Glomerular visceral epithelial cell (primary cell): Measurements from ENCODE around the gene CFAP46.

ENCODE experiments used
- DNase-seq: peaks from one replicate; pipeline ENCODE4 v3.0.0-alpha.2; 2016; ENCODE audit errors: extremely low spot score

Gene CFAP46

DNA sequence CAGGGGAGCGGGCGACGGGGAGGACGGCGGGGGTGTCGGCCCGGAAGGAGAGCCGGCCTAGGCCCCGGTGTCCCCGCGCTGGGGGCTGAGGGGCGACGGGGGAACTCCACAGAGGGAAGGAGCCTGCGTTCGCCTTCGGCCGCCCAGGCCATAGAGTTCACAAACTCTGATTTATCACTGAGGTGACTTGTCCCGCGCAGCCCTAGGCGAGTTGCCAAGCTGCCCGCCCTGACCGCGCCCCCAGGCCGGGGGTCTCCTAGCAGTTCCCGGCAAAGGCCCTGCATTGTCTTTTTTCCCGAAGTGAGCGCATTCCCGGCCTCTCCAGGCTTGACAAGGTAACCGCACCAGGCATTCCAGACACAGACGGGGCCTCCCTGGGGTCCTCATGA is 153.5 kb downstream of the CFAP46 start:
- DNase-seq = peak; percentile 7

DNA sequence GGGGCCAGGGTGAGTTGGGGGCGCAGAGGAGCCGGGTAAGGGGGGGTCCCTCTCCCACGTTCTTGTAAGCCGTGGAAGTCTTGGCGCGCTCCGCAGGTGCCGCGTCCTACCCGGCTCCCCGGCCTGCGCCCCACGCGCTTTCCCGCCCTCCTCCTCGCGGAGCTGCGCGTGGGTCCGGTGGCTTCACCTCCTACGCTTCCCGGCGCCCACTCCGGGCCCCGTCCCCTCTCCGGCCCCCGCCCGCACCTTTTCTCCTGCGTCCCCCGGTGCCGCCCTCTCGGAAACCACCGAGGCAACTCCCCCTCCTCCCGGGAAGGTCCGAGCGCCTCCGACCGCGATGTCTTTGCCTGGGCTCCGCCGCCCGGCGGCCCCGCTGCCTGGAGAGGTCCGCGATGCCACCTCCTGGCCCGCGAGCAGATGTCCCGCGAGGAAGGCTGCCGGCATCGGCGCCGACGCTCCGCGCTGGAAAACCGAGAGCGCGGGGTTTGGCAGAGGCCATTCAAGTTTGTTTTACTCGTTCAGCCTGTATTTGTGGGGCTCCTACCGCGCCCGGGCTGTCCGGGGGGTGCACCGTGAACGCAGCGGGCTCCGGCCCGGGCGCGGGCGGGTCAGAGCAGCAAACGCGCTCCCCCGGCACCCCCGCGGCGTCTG is 154.1 kb downstream of the CFAP46 start:
- peak; percentile 20 for DNase-seq

DNA sequence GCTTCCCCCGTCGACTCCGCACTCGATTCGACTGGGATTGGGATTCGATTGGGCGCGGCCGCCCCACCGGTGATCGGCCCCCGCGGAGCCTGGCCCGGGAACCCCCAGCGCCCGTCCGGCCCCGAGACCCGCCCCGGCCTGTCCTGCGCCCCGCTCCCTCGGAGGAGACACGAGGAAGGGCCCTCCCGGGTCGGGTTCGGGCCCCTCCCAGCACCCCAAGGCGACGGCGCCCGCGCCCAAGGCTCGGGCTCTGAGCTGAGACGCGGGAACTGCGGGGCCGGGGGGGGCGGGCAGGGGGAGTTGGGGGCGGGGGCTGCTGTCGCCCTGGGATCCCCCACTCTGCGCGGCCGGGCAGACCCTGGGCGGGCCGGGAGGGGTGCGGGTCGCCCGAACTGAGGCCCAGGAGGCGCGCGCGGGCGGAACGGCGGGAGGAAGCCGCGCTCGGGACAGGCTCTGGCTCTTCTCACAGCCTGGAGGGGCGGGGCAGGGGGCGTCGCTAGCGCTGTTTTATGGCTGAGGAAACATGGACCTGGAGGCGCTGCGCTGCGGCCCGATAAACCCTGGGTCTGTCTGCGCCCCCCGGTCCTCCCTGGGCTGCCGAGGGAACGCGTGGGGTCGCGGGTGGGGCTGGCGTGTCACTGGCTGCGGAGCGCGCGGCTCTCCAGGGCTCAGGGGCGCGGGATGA is 154.7 kb downstream of the CFAP46 start:
- DNase-seq = no peak

DNA sequence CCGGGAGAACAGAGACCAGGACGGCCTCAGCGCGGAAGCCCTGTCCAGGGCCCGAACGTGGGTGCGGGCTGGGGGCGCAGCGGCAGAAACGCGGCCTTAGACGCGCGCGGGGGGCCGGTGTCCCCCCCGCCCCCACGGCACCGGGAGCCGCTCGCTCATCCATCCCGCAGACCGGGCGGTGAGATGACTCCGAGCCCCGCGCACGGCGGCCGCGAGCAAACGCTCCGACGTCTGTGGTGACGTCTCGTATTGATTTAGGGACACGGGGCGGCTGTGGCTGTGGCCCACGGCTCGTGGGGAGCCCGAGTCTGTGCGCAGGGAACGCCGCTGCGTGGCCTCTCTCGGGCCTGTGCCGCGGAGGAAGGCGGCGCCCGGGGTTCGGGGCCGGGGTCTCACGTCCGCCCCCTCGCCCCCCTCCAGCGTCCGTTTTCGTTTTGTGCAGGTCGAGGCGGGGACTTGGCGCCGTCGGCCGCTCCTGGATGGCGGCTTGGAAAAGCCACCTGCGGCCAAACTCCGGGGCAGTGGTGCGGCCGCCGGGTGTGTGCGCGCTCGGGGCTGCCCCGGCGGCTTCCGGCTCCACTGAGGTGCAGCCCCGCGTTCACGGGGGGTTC is 155.4 kb downstream of the CFAP46 start:
- no peak for DNase-seq

DNA sequence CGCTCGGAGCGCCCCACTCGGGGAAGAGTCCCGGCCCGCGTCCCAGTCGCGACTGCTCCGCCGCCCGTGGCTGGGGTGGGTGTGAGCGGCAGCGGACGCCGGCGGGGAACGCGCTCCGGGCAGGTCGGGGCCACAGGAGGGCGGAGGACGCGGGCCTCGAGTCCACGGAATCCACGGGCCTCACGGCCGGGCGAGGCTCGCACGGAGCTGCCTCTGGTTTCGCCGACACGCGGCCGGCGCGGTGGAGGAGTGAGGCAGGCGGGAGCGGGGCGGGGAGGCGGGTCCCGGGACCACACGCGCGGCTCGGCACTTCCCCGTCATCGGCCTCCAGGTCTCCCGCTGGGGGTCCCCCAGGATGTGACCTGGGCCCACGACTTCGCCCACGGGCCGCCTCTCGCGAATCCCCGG is 155.9 kb downstream of the CFAP46 start:
- no peak for DNase-seq

DNA sequence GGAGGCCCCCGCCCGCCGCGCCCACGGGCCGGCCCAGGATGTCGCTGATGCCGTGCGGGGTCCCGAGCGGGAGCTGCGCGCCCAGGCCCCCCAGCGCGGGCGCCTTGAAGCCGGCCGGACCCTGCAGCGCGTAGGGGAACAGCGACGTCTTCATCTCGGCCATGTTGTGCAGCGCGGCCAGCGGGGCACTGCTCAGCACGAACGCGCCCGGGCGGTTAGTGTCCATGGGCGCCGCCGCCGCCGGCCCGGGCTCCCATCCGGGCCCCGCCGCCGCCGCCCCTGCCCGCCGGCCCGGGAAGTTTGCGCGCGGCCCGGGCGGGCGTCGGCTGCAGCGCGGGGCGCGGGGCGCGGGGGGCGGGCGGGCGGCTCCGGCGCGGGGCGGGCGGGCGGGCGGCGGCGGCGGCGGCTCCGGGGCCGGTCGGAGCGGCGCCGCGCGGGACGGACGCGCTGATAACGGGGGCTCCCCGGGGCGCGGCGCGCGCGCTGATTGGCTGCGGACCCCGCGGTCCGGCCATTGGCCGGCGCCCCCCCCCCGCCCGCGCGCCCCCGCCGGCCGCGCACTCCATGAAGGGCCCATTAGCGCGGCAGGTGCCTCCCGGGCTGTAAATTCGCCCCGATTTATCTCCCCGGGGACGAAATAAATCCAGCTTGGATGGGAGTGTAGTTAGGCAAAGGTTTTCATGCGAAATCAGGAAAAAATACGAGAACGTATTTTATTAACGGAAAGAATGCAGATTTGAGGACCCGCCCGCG is 156.5 kb downstream of the CFAP46 start, which contains the start of gene NKX6-2:
Gene NKX6-2, minus strand, starts transcription at position 425 of the 753 bp plus-strand sequence. Its CDS starts 199 bp downstream, at position 226.
- no peak for DNase-seq

DNA sequence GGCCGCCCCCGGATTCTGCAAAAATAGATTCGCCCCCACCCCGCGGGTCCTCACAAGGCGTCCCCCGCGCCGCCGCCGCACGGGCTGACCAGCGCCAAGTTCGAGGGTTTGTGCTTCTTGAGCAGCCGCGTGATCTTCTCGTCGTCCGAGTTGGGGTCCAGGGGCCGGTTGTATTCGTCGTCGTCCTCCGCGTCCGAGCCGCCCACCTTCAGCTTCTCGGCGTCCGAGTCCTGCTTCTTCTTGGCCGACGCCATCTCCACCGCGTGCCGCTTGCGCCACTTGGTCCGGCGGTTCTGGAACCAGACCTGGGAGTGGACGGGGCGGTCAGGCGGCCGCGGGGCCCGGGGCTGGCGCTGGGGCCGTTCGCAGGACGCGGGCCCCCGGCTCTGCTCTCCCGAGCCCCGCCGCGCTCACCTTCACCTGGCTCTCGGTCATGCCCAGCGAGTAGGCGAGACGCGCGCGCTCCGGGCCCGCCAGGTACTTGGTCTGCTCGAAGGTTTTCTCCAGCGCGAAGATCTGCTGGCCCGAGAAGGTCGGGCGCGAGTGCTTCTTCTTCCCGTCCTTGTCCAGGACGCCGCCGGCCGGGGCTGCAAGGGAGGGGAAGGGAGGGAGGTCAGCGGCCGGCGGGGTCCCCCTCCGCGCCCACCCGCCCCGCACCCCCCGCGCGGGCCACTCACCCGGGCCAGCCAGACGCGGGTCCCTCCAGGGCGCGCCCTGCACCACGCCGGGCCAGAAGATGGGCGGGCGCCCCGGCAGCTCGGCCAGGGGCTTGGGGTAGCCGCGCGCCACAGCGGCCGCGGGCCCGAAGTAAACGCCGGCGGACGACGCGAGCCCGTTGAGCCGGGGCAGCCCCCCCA is 157.3 kb downstream of the CFAP46 start:
- DNase-seq = no peak

DNA sequence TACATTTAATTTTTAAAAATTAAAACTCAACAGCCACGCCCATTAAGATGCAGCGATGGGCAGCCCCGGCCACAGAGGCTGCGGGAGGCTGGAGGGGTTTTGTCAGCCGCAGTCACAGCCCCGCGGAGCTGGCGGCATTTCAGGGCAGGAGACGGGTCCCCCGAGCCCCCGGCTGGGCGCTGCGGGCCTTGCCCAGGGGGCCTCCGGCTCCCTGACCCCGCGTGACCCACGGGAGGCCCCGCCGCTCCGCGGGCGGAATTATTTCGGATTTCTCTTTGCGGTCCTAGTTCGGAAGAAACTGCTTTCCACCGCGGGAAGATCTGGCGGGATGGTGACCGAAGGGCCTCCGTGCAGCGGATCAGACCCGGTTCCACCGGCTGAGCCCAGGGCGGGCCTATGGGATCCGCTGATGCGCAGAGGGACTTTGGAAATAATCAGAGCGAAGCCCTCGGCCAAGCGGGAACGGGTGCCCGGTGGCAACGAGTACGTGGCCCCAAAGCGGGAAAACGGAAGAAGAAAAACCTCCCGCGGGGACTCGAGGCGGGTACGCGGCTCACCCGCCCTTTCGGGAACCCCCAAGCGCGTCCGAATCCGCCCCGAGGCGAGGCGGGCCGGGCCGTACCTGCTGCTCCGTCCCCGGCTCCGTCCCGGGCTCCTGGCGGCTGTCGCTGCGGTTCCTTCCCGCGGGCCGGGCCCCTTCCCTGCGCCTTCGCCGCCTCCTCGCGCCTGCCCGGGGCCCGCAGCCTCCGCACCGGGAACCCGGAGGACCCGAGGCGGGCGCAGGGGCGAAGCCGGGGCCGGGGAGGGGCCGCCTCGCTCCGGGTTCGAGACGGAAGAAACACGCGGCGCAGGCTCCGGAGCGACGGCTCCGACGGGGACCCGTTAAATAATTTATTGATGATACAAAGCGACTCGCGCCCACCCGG is 158.2 kb downstream of the CFAP46 start:
- no peak for DNase-seq

DNA sequence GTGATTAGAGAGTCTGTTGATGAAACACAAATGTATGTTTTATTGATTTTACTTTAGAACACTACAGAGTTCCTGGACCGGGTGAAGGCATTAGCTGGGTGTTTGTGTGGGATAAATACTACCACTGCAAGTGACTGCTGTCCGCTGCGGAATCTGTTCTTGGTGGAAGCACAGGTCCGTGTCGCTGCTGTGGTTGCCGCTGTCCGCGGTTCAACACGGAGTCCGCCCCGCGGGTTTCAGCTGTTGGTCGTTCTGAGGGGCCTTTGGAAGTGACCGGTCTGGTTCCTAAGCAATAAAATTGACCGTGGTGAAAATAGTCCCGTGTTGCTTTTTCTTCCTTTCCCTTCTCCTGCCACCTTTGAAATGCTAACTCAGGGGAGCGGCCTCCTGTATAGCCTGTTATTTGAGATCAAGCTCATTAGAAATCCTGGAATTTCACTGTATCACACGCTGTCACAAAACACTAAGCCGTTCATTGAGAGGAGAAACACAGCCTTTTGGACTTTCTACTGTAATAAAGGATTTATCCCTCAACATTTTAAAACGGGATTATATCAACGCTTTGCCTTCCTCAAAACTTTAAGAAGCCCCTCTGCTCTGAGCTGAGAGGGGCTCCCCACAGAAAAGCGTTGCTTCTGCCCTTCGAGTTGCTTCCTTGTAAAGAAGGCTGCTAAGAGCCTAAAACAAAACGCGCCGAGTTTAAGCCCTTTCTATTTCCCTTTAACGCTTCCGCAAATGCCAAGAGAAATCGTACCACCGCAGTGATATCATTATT is 159.0 kb downstream of the CFAP46 start:
- DNase-seq = no peak

DNA sequence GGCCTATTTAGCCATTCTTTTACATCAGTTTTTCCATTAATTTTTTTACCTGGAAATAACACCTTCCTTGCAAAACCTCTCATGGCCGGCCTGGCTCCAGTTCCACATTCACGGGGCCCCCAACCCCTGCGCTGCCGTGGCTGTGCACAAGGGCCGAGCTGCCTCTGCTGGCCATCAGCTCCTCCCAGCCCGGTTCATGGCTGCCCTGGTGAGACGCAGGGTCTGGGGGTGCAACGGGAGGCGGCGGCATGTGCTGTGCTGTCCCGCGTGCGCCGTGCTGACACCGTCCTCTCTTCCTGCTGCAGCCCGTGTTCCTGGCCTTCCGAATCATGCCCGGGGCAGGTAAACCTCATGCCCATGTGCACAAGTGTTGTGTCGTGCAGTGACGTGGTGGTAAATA is 160.8 kb downstream of the CFAP46 start:
- DNase-seq = no peak

DNA sequence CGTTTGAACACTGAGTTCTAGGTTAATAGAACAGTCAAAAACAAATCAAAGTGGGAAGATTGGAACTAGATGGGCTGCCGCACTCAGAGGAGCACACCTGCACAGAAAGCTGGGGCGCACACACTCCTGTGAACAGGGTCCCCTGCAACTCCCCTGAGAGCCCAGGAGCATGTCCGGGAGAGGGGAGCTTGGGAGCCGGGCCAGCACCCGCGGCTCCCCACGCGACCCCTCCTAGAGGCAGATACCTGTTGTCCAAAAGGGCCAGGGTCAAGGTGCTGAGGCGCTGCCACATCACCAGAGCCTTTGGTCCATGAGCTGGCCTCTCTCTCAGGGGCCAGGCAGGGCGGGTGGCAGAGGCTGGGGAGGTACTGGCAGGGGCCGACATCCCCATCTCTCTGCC is 162.0 kb downstream of the CFAP46 start:
- no peak for DNase-seq

DNA sequence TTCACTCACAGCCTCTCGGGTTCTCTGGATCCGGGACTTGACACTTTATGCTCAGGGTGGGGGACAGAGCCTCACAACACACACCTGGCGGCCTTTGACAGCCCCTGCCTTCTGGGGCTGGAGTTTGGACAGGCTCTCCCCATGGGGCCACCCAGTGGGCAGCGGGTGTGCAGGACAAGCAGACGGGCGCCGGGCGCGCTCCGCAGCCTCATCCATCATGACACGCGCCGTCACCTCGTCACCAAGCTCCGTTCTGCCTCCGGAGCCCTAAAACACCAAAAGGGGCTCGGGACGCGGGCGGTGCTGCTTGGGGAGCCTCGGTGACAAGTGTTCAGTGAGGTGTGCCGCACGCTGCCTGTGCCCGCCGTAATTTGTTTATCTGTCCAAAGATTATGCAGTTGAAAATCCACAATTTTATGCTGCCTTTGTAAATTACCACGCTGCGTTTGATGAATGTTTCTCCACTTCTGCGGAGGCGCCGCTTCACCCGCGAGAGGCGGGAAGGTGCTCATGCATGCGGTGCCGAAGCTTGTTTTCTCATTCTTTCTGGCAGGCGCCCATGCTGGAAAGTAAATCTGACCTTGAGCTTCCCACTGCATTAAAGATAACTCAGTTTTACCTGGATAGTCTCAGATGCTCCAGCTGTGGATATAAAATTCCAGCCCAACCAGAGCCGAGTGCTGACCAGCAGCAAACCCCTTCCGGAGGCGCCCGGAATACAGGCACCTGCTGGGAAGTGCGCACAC is 162.6 kb downstream of the CFAP46 start:
- no peak for DNase-seq

DNA sequence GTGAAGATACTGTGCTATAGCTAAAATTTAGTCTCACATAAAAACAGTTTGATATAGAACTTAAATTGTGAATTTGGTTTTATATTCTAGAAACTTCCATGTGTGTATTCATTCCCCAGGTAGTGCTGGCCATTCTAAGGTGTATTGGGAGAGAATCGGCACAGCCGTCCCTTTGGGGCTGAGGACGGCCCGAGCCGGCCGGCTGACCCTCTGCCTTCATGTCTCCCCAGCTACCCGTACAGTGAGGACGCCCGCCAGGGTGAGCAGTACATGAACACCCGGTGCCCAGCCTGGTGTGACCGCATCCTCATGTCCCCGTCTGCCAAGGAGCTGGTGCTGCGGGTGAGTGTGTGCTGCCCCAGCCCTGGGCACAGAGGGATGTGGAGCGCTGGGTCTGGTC is 164.9 kb downstream of the CFAP46 start:
- DNase-seq = no peak

DNA sequence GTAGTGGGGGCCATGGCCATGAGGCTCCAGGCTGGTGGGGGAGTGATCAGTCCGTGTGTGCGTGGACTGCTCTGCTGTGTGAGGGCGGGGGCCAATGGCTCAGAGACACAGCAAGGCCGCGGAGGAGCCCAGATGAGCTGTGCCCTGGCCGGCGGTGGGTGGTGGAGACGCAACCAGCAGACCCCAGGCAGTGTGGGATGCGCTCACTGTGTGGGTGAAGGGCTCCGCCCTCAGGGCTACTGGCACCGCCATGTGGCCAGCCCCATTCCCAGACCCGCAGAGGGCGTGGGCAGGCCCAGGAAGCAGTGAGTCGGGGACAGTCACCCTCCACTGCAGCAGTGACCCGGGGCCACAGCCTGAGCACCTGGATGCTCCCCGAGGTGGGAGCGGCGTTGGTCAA is 165.5 kb downstream of the CFAP46 start:
- DNase-seq = no peak

DNA sequence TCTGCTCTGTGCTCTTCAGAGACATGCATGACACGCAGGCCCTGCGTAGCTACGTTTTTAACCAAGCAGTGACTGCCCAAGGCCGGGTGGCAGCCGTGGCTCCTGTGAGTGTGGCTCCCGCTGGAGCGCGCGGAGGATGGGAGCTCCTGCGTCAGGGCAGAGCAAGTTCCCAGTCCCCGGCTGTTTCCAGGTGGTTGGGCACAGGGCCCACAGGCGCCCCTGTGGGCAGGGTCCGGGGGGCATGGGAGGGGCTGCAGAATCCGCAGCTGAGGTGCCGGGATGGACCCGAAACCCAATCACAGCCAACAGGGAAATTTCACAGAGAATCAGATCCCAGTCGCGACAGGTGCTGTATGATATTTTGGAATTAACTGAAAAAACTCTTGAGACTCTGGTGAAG is 166.2 kb downstream of the CFAP46 start:
- no peak for DNase-seq

DNA sequence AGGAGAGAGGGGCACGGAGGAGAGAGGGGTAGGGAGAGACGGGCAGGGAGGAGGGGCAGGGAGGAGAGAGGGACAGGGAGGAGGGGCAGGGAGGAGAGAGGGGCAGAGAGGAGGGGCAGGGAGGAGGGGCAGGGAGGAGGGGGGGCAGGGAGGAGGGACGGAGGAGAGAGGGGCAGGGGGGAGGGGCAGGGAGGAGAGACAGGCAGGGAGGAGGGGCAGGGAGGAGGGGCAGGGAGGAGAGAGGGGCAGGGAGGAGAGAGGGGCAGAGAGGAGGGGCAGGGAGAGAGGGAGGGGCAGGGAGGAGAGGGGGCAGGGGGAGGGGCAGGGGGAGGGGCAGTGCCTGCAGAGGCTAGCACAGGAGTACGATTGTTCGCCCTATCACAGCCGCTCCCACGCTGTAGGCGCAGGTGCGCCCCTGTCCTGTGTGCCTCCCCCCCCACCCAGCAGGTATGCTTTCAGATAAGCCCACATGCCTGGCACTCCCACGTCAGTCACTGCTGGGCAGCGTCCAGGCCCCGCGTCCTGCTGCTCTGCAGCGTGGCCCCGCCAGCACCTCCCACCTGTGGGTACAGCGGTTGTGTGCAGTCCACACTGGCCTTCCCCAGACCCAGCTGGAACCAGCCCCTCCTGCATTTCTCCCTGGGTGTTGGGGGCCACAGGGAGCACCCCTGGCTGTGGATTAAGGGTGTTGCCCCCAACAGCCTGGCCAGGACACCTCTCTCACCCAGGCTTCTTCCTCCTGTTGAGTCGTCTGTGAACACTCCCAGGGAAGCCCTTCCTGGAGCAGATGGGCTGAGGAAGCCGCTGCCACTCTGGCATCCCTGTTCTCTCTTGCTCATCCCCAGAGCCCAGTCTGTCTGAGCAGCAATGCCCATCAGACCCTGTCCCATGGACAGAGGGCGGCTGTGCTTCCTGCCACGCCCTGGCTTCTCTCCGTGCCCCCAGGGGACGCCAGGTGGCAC is 167.2 kb downstream of the CFAP46 start:
- DNase-seq = no peak

DNA sequence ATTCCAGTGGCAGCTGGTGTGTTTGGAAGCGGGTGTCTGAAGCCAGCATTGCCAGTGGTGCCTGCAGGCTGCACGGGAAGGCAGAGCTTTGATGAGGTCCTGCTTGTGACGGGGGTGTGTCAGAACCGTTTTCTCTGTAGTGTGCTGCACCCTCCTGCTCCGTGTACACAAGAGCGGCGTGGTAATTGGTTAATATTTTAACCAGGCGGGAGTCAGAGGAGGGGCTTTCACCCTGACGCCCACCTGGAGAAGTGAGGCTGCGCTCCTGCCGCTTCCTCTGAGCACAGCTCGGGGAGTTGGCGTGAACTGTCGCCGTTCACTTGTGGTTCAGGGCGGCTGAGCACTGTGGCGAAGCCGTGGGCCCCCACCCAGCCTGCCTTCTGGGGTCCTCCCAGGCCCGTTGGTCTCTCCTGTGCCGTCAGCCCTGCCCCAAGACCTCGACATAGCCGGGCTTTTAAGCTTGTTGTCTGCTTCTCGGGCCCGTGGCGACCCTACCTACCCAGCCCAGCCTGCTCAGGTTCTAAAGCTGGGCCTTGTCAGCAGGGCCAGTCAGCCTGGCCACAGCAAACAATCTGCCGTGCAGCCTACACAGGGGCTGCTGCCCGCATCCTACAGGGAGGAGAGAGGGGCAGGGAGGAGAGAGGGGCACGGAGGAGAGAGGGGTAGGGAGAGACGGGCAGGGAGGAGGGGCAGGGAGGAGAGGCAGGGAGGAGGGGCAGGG is 168.0 kb downstream of the CFAP46 start:
- no peak for DNase-seq
